Hypothalamus (tissue), 51 donors: ENCODE results near the gene WDR17.
"Not testable (repeated sequence)": the region's sequence is repeated elsewhere in the genome, so short reads cannot be mapped to it uniquely, and the experiment has no call there.

Source experiments
- DNase-seq, 51 donors: peaks; one replicate each; lab custom pipeline; 2025; lab: John Stamatoyannopoulos, UW

The WDR17 gene

DNA sequence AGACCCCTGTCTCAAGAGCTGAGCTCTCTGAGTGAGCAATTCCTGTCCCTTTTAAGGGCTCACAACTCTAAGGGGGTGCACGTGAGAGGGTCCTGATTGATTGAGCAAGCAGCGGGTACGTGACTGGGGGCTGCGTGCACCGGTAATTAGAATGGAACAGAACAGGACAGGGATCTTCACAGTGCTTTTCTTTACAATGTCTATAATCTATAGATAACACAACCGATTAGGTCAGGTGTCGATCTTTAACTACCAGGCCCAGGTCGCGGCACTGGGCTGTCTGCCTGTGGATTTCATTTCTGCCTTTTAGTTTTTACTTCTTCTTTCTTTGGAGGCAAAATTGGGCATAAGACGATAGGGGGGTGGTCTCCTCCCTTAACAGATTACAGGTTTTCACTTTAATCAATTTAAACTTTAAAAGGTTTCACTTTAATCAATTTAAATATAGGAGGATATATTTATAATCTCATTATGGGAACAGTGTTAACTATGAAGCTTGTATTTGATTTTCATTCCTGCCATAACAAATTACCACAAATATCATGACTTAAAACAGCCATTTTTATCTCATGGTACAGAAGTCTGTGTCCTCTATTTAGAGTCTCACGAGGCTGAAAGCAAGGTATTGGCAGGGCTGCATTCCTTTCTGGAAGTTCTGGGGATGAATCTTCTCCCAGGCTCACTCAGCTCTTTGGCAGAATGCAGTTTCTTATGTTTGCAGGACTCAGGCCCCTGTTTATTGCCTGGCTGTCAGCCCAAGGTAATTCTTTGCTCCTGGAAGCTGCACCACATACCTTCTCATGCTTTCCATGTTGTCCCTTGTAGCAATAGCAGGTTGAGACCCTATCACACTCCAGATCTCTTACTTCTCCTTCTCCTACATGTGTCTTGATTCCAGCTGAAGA, 124.5 kb downstream of the WDR17 start:
- no peak for DNase-seq

DNA sequence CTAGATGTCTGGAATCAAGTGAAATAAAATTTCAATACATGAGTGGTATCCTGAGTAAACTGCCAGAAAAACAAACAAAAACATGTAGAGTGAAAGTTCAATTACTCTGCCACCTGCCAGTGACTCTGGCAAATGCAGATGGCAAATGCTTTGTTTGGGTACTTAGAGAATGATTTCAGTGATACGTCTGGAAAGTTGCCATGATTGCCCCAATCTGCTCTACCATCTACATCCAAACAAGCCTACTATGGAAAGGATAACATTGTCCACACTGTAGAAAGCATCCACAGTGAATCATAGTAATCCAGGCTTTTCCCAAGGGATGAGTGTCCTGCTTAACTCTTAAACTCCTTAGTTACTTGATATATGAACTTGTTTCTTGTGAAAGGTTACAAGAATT, 126.3 kb downstream of the WDR17 start:
- DNase-seq: no peak

DNA sequence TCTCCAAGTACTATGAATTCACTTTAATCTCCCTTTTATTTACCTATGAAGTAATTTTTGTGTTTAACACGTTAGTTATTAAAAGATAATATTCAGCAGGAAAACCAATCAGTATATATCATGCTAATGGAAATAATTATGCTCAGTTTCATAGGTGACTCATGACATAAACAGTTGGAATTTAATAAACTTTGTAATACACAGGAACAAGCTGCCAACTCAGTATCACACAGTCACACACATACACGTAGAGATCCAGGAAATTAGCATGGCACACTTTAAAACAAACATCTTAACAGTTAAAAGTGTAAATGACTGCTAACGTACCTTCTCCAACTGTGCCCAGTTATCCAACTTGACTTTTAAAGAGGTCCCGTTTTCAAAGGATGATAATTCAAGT, 127.5 kb downstream of the WDR17 start:
- DNase-seq: no peak

DNA sequence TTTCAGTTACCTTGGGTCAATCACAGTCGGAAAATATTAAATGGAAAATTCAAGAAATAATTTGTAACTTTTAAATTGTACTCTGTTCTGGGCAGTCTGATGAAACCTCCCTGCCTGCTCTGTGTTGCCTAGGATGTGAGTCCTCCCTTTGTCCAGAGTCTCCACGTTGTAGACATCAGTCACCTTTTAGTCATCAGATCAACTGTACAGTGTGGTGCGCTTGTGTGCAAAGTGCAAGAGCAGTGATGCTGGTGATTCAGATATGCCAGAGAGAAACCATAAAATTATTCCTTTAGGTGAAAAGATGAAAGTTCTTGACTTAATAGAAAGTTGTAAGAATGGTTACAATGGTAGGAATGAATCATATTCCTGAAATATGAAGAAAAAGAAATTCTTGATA, 128.3 kb downstream of the WDR17 start:
- no peak for DNase-seq

DNA sequence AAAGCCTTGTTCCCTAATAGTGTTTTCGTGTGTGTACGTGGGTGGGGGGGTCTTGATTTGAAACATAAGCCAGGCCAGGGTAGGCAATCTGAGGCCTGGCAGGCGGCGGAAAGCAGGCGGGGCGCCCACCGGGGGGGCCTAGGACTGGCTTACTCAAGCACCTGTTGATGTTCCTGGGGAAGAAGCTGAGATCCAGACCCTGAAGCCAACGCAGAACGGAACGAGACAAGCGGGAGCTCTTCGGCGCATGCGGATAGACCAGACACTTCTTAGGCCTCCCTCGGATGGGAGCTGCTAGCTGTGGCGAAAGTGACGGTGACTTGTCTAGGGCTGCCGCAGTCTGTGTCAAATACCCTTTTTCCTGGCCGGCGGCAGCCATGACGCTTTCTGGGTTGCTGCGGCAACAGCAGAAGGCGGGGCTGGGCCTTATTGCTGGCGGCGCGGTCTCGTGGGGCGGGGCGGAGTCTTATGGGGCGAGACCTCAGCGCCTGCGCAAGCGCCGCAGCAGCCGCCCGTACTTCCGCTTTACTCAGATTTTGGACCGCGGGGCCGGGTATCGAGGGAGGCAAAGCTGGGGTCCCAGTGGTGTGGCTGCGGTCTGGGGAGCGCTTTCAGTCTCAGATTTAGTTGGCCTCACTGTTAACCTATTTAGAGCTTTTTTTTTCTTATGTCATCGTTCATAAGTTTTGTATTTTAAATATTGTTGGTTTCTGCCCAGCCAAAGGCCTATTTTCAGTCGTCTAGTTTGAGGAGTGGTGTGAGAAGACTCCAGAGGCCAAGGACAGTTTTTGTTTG, 129.7 kb downstream of the WDR17 start, which contains the start of gene SPATA4:
Gene SPATA4, minus strand, starts transcription at position 402 of the 795 bp plus-strand sequence. Its CDS starts 23 bp downstream, at position 379.
- peak; percentile 54 to 95 (median 87) for DNase-seq

DNA sequence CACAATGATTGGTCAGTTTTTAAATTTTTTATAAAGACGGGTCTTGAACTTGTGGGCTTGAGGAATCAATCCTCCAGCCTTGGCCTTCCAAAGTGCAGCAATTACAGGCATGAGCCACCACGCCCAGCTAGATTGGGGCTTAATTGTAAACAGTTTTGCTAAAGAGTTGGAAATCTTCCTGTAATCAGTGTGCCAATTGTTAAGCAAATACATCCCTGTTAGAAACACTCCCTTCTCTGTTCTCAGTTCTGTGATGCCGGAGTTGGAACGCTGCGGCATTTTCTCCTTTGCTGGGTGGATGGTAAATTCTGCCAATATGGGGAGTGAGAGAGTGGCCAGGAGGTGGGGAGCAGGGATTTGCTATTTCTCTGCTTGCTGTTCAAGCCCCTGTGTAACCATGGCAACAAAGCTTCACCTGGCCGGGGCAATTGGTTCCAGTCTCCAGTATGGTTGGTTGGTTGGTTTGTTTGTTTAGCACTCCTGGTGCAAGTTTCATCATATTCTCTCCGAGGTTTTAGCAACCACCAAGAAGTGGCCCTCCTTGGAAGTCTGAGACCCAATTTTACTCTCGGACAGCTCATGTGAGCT, 132.8 kb downstream of the WDR17 start:
- no peak for DNase-seq

DNA sequence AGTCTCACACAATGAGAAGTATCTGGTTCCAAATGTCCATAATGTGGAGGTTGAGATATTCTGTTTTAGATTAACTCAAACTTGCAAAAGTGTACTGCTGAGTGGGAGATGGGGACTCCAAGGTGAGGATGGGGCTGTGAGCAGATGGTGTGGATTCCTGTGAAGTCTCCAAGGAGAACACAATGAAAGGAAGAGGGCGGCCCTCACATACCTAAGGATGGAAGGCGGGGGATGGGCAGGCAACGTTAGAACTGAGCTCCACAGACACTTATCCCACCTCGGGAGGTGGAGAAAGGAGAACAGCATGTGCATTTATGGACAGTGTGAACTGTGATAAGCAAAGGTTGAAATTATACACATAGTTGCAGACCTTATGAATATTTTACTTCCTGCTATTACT, 139.7 kb downstream of the WDR17 start:
- no peak for DNase-seq

DNA sequence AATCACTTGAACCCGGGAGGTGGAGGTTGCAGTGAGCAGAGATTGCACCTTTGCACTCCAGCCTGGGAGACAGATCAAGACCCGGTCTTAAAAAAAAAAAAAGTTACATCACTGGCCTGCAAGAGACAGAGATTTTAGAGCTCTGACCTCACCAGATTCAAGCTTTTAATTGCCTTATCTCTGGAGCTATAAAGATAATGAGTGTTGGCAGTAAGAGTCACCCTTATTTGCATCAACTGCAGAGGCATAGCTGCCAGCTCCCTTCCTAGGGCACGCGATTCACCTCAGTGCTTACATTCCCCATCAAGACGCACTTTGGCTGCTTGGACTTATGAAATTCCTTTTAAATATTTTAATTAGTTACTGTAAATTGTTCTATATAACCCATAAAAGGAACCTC, 142.2 kb downstream of the WDR17 start:
- DNase-seq: no peak

DNA sequence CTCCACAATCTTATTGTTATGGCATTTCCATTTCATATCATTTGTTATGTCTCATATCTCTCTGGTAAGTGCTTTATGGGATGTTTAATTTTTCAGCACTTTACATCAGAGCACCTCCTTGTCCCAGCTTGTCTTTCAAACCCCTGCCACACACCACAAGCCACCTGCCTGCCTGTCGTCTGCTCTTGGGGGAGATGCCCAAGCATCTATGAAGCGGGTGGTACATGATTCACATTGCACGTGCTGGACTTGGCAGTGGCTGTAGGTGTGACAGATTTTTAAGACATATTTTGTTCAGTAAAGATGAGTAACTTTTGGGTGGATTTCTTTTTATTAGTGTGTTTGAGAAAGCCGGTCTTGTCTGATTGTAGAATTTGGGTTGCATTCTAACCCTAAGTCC, 143.9 kb downstream of the WDR17 start:
- no peak for DNase-seq

DNA sequence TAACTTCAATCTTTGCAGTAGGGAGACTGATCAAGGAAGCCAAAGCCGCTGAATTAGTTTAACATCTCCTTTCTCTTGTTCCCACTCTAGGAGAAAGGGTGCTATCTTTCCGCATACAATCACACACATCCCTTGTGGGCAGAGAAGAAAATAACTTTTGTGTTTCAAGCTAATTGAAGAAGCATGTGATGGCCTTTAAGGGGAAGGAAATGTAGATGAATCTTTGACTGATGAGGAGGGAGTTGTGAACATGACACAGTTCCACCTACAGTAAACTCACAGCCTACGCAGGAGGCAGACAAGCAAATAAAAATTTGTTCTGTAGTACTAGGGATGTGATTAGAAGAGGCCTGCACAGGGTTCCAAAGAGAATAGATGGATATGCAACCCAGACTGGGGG, 144.5 kb downstream of the WDR17 start:
- DNase-seq: no peak

DNA sequence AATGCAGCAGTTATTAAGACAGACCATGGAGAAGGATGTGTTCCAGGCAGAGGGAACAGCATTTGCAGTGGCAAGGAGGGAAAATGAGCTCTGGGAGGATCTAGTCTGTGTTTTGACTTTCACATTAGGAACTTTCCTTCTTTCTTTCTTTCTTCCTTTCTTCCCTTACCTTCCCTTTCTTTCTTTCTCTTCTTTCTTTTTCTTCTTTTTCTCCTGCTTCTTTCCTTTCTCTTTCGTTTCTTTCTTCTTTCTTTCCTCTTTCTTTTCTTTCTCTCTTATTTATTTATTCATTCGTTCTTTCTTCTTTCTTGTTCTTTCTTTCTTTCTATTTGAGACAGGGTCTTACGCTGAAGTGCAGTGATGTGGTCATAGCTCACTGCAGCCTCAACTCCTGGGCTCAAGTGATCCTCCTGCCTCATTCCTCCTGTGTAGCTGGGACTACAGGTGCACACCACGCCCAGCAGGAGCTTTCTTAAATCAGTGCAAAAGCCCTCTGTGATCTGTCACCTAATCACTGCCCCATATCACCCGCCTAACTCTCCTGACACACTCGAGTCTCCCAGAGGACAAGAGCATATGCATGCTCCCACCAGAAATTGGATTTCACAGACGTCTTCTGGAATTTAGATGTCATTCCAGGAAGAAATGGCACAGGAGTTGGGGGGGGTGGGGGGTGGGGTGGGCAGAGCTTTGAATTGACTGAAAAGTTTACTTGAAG, 145.1 kb downstream of the WDR17 start:
- DNase-seq: no peak

DNA sequence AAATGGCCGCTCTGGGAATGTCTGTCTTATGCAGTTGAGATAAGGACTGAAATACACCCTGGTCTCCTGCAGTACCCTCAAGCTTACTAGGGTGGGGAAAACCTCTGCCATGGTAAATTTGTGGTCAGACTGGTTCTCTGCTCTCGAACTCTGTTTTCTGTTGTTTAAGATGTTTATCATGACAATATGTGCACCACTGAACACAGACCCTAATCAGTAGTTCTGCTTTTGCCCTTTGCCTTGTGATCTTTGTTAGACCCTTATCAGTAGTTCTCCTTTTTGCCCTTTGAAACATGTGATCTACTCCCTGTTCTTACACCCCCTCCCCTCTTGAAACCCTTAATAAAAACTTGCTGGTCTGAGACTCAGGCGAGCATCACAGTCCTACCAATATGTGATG, 146.7 kb downstream of the WDR17 start:
- DNase-seq: not testable (repeated sequence)

DNA sequence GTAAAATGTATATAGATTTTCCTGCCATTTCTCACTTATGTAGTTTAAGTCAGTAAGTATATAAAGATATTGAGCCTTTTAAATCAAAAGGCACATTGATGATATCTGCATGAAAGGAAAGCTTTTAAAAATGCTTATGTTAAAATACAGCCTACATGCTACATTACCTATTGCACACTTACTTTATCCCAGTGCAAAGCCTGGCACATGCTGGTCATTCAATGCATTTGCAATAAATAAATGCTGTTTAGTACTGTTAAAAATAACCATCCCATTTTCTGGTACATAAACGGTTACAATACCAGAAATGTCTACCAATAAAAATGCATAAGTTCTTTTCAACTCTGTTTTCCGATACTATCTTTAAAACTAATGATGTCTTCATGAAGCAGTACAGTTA, 151.9 kb downstream of the WDR17 start:
- no peak for DNase-seq

DNA sequence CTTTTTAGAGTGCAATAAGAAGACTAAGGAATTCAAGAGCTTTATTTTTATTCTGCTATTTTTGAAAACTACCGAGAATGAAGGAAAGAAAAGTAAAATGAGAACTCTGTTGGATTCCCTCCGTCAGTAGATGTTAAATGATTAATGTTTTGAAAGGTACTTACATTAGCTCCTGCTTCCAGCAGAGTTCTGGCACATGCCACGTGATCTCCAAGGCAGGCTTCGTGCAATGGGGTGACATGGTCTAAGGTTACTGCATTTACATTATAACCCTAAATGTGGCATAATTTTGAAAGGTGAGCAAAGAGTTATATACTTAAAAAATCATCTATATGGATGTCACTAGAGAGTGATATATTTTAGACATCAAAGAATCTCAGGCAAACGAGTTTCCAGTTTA, 156.5 kb downstream of the WDR17 start:
- no peak for DNase-seq

DNA sequence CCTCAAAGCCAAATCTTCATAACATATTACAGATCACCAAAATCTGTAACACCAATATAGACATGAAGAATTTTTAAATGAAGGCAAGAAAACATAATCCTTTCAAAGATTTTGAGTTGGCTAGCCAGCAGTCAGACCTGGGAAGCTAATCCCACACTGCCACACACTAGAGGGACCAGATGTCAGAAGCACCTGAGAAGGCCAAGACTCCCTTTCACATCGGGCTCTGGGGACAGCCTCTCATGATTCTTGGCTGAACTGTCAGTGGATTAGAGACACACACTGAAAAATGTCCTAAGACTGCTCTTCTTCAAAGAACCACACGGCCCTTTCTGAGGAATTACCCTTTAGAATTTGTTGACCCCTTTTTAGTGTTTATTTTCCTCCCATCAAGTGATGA, 157.9 kb downstream of the WDR17 start:
- no peak for DNase-seq

DNA sequence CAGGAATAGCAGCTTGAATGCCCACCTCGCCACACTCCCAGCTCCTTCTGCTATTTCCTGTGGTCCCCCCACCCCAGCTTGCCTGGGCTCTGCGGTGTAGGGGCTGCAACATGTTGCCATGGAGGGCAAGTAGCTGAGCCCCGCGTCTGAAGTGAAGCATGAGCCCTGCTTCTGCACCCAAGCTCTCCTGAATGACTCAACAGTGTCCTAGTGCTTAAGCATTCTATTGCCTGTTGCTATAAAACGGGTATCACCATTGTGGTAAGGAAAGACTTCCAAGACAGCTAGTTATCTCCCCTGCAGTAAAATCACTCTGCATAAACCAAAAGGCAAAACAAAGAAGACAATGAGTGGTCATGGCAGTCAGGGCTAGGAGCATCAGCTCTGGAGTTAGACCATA, 161.1 kb downstream of the WDR17 start:
- no peak for DNase-seq

DNA sequence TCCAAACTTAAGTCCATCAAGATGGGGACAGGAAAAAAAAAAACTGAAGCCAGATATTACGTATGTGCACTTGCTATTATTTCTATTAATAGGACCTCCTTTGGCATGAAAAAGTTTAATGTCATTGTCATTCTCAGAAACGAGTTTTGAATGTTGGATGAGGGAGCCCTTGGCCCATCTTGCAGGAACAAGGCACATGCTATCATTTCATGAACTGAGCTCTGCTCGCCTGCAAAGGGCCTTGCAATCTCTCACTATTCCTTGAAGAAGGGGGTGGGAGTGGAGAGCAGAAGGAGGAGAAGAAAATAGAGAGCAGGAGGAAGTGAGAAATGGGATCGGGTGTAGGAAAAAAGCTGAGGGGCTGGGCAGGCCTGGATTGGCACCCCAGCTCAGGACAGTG, 164.0 kb downstream of the WDR17 start:
- no peak for DNase-seq
